Activated CD4-positive, alpha-beta T cell treated with anti-CD3 and anti-CD28 coated beads for 1 hour (primary cell): ENCODE results near the gene CSGALNACT2.
"Not testable (repeated sequence)": the region's sequence is repeated elsewhere in the genome, so short reads cannot be mapped to it uniquely, and the experiment has no call there.

Experiments
- DNase-seq: peaks from one replicate; pipeline ENCODE4 v3.0.0-alpha.2; 2020

The CSGALNACT2 gene, protein sequence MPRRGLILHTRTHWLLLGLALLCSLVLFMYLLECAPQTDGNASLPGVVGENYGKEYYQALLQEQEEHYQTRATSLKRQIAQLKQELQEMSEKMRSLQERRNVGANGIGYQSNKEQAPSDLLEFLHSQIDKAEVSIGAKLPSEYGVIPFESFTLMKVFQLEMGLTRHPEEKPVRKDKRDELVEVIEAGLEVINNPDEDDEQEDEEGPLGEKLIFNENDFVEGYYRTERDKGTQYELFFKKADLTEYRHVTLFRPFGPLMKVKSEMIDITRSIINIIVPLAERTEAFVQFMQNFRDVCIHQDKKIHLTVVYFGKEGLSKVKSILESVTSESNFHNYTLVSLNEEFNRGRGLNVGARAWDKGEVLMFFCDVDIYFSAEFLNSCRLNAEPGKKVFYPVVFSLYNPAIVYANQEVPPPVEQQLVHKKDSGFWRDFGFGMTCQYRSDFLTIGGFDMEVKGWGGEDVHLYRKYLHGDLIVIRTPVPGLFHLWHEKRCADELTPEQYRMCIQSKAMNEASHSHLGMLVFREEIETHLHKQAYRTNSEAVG

DNA sequence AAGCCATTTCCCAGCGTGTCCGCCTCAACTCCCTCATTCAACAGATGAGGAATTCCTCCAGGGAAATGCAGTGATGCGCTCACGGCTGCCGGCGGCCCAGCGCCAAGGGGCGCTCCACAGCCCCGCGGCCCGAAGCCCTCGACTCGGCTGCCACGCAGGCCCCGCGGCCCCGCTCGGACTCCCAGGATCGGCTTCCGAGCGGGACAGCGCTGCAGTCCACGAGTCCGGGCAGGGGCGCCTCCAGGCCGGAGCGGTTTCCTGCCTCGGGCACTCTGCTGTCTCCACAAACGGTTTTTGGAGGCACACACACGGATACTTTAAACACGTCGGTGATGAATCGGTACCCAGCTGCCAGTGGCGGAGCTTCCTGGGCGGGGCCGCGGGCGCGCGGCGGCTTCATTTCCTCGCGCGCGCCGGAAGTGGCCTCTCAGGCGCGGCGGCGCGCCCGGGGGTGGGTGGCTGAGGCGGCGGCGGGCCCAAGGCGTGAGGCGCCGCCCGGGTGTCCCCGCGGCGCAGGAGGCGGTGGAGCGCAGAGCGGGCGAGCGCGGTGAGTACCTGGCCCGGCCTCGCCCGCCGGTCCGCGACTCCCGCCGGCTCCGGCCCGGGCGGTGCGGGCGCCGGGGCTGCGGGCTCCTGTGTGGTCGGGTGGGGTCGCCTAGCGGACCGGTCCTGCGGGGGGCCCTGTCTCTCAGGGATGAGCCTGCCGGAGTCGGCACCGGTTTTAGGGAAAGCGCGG, at the start of gene CSGALNACT2:
Gene CSGALNACT2 (plus strand): TSS at position 425 of the 736 bp plus-strand sequence. CDS start 16,705 bp downstream, outside the sequence.
- DNase-seq, result peak; percentile 80

DNA sequence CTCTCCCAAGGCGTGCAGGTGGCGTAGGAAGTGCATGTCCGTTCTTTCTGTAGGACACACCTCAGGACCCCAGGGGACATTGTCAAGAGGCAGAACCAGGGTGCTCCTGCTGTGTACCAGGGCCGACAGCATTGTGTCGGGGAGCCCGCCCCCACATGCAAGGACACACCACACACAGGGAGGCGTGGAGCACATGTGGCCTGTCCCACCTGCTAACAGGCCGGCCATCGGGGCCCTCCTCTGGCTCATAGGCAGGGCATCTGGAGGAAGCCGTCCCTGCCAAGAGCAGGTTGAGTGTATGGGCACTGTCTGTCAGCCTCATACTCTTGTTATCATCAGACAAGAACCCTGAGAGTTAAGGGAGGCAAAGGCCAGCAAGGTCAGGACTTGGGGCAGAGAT, 48.7 kb upstream of the CSGALNACT2 start:
- DNase-seq, result no peak

DNA sequence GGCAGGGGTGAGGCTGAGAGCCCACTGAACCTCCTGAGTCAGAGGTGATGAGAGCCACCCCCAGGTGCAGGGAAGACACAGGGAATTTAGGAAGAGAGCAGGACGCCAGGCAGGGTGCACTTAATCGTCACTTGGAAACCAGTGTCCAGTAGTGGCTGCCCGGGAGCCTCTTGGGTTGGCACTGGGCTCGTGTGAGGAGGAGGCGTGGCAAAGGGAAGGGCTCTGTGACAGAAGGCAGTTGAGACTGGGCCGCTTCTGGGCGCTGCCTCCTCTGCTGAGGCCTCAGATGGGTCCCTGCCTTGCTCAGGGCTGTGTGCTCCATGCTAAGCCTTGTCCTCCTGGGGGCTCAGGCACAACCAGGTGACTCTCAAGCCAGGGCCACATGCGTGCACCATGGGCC, 48.1 kb upstream of the CSGALNACT2 start:
- DNase-seq, result no peak

DNA sequence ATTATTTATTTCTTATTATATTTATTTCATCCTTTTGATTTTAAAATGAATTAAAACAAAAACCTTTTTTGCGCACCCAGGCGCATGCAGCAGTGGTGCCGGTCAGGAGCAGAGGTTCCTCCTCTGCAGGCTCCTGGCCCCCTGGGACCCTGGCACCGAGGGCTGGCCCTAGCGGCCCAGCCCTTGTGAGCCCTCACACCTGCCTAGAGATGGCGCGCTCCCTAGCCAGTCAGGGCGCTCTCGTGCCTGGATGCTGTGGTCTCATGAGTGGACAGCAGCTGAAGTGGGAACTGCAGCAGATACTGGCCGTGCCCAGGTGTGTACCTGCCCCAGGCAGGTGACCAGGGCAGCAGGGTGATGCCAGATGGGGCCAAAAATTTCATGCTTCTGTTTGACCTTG, 47.6 kb upstream of the CSGALNACT2 start:
- no peak for DNase-seq

DNA sequence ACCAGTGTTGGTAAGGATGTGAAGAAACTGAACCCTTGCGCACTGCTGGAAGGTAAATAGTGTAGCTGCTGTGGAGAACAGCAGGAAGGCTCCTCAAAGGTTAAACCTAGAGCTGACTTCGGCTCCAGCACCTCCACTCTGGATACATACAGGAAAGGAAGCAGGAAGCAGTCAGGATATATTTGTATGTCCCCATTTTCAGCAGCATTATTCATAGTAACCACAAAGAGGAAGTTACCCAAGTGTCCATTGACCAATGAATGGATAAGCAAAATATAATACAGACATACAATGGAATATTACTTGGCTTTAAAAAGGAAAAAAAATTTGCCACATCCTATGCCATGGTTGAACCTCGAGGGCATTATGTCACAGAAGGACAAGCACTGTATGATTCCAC, 46.4 kb upstream of the CSGALNACT2 start:
- no peak for DNase-seq

DNA sequence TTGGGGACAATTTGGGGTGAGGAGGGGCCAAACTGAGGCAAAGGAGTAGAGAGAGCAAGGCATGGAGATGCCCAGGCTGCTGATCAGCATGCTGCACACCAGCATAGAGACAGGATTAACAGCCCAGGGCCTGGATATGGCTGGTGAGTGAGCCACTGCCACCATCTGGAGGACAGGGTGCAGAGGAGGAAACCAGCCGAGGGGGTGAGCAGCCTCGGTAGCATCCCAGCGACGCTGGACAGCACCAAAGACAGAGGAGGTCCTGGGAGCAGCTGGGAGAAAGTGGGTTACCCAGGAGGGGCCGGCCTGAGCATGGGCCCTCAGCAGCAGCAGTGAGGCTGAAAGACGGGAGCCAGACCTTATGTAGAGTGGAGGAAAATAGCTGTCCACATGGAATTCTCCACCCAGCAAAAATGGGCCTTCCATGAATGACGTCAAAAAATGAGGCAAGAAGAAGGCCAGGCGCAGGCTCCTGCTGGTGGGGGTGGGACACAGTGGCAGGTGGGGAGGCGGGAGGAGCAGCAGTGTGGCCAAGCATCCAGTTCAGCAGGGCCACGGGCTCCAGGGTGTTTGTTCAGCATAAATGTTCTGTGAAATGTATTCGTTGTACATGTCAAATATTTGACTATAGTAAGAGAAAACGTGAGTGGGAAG, 44.7 kb upstream of the CSGALNACT2 start:
- no peak for DNase-seq

DNA sequence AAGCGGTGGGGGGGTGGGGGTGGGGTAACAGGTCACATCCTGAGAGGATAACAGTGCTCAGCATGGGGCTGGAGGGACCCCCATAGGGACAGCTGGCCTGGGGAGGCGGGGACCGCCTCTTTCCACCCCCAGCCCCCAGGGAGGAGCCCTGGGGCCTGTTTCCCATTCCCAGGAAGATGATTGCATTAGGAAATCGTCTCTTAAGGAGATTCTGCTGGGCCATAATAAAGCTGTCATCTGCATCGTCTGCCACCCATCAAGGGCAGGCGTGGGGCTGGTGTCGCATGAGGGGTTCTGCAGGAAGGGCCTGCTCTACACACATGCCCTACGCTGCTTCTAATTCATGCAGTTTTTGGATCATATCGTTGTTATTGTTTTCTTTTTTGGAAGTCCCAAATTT, 44.2 kb upstream of the CSGALNACT2 start:
- no peak for DNase-seq

DNA sequence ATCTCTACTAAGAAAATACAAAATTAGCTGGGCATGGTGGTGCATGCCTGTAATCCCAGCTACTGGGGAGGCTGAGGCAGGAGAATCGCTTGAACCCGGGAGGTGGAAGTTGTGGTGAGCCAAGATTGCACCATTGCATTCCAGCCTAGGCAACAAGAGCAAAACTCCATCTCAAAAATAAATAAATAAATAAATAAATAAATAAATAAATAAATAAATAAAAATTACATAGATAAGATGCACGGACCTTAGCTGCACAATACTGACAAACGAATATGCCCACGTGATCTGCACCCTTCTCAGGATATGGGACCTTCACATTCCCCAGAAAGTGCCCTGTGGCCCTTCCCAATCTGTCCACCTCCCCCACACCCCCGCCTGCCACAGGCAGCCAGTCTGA, 38.9 kb upstream of the CSGALNACT2 start:
- not testable (repeated sequence) for DNase-seq

DNA sequence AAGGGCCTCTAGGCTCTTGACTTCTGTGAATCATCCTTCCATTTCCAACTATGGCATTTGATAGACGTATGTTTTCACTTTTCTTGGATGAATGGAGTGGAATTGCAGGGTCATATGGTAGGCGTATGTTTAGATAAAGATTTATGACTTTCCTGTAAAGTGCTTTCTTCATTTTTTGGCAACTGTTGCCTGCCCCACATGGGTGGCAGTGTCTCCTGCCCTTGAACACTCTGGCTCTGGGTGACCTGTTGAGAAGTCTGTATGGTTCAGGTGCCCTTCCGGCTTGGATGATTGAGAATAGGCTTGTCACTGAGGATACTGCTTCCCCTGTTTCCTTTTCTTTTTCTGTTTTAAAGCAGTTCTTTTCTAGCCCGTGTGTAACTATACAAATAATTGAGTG, 38.3 kb upstream of the CSGALNACT2 start:
- DNase-seq, result no peak

DNA sequence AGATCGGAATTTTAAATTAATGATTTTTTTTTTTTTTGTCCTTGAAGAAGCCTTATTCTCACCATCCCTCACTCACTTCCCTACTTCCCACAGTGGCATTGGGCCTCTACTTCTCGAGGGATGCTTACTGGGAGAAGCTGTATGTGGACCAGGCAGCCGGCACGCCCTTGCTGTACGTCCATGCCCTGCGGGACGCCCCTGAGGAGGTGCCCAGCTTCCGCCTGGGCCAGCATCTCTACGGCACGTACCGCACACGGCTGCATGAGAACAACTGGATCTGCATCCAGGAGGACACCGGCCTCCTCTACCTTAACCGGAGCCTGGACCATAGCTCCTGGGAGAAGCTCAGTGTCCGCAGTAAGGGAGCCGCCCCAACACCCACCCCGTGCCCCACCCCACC, 37.9 kb upstream of the CSGALNACT2 start:
- no peak for DNase-seq

DNA sequence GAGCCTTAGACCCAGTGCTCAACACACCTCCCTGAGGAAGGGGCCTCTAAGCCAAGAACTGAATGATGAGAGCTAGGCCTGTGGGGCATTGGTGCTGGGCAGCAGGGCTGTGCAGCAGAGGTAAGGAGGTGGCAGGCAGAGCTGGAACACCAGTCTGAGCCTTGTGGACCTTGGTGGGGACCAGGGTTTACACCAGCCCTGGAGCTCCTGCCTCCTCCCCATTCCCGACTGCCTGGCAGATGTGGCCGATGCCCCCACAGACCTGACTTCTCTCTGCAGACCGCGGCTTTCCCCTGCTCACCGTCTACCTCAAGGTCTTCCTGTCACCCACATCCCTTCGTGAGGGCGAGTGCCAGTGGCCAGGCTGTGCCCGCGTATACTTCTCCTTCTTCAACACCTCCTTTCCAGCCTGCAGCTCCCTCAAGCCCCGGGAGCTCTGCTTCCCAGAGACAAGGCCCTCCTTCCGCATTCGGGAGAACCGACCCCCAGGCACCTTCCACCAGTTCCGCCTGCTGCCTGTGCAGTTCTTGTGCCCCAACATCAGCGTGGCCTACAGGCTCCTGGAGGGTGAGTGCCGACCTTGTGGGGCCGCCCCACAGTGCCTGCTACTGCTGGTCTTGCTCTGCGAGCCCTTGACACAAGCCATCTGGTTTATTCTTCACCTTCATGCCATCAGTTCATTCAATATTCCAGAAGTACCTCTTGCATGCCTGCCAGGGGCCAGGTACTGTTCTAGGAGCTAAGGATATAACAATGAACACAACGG, 36.0 kb upstream of the CSGALNACT2 start:
- no peak for DNase-seq

DNA sequence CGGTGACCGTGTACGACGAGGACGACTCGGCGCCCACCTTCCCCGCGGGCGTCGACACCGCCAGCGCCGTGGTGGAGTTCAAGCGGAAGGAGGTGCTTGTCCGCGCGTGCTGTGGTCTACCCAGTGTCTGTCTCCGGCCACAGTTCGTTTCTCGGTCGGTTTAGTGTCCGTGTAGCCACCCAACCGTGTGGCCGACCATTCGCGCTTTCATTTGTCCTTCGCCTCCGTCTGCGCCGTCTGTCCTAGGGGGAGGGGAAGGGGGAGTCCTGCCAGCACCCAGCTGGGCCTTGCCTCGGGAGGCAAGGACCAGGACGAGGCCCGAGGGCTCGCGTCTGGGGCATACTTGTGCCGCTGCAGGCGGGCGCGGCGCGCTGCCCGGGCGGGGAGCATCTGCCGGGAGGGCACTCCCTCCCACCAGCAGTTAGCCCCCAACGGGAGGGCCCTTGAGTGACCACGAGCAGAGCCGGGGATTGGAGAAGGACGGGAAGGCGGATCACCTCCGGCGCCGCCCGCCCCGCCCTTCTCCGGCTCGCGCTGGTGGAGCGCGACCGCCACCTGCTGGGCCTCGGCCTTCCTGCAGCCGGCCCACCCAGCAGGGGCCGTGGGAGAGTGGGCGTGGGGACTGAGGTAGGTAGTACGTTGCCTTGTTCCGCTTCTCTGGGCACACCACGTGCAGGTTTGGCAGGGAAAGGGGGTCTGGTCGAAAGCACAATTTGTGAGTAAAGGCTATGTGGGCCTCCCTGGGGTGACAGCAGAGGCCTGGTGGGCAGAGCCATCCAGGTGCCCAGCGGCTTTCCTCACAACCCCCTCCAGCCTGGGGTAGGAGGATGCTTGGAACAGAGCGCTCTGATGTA, 32.9 kb upstream of the CSGALNACT2 start:
- peak; percentile 66 for DNase-seq

DNA sequence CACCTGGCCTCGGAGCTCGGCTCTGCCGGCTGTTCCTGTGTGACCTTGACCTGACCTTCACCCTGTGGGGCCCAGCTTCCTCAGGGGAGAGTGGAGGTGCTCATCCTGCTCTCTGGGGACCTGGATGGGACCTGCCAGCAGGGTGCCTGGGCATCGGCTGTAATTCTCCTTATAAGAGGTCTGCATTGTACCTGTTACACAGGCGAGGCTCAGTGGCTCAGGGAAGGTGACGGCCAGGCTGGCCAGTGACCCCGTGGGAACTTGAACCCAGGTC, 32.4 kb upstream of the CSGALNACT2 start:
- DNase-seq, result no peak

DNA sequence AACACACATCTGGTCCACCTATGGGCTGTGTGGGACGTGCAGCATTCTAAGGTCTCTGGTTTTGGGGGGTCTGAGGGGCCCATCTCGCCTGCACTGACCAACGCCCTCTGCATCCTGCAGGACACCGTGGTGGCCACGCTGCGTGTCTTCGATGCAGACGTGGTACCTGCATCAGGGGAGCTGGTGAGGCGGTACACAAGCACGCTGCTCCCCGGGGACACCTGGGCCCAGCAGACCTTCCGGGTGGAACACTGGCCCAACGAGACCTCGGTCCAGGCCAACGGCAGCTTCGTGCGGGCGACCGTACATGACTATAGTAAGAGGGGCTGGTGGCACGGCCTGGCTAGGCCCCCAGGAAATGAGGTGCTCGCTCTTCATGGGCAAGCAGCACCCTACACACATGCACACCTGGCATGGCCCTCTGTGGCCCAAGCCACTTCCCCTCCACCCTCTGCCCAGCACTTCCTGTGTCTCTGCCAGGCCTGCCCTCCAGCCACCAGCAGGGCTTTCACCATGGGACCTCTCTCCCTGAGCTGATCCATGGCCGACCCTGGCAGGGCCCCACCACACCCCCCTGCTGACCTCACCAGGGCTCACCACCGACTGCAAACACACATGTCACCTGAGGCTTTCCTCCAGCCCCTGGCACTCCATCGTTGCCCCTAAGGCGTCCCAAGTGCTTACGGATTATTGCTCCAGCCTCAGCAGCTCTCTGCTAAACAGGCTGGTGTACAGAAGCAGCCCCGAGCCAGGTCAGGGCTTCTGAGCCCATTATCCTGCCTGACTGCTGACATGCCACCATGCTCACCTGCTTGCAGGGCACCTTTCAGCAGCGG, 31.8 kb upstream of the CSGALNACT2 start:
- no peak for DNase-seq

DNA sequence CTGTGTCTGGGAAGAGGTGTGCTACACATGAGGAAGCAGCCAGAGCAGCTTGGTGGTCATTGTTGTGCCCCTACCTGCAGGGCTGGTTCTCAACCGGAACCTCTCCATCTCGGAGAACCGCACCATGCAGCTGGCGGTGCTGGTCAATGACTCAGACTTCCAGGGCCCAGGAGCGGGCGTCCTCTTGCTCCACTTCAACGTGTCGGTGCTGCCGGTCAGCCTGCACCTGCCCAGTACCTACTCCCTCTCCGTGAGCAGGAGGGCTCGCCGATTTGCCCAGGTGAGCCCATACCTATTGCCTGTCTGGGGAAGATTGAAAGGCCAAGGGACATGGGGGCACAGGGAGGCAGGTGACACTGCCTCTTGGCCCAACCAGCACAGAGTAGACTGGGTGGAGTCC, 29.3 kb upstream of the CSGALNACT2 start:
- DNase-seq, result no peak

DNA sequence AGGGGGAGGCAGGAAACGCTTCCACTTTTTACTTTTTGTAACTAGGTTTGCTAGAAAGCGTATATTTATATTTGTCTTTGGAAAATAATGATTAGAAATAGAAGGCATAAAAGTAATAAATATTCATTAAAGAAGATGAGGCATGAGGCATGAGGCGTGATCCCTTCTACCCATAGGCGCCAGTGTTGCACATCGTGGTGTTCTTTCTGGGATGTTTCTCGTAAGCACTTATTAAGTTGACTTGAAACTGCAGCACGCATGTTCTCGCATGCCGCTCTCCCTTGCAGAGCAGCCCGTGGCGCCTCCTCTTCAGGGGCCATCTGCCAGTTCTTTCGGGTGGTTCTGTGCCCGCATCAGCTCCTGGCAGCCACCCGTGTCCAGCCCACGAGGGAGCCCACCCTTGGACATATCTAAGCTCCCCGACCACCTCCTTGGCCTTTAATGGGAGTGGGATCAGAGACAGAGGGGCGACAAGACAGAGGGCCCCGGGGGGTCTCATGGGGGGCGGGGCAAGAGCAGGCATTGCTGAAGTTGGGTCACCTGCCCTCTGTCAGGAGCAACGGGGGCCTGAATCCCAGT, 28.5 kb upstream of the CSGALNACT2 start:
- DNase-seq, result no peak

DNA sequence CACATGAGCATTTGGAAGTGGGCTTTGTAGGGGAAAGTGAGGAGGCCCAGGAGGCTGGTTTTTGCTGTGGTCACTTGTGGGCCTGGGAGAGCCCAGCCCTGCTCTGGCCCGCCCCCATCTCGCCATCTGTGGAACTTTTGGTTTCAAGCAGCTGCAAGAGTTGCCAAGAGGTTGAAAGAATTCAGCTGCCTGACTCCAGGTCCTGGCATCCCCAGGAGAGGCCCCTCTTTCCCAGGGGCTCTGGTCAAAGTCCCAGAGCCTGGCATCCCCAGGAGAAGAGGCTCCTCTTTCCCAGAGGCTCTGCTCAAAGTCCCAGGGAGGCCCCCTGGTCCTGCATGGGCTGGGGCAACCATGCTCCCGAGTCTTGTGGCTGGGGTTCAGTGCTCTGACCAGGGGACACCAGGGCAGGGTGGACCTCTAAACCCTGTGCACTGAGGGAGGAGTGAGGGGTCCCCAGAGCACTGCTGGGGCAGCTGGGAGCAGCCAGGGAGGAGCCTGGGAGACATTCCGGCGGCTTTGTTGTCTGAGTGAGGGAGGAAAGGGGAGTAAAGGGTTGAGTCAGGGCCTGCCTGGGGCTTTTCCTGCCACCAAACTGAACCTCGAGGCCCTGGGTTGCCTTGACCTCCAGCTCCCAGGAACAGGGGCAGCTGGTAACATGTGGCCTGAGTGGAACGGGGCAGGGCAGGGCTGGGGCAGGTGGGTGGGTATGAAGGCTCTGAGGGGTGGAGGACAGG, 27.7 kb upstream of the CSGALNACT2 start:
- DNase-seq, result no peak

DNA sequence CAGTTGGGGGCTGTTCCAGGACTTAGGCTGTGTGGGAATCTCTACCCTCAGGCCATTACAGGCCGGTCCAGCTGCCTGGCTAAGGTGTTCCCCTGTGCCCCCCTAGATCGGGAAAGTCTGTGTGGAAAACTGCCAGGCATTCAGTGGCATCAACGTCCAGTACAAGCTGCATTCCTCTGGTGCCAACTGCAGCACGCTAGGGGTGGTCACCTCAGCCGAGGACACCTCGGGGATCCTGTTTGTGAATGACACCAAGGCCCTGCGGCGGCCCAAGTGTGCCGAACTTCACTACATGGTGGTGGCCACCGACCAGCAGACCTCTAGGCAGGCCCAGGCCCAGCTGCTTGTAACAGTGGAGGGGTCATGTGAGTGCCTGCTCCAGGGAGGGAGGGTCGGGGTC, 27.1 kb upstream of the CSGALNACT2 start:
- DNase-seq, result no peak

DNA sequence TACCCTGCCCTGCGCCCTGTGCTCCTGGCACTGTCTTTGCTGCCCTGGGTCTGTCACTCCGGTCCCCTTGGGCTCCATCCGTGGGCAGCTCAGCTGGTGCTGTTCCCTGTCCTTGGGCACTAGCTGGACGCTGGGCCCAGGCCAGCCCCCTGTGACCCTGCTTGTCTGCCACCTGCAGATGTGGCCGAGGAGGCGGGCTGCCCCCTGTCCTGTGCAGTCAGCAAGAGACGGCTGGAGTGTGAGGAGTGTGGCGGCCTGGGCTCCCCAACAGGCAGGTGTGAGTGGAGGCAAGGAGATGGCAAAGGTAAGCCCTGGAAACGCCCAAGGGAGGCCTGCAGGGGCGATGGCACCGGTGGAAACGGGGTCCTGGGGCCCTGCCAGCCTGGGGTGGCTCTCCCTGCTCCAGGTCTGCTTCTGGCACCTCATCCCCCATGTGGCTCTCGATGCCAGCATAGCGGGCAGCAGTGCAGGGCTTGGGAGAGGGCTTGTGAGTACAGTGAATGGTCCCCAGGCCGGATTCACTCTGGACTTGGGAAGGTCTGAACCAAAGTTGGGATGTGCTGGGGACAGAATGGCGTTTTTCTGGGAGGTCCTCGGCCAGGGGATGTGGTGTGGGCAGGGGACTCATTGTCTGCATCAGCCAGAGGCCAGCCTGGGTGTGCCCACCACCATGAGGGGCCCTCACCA, 26.2 kb upstream of the CSGALNACT2 start:
- DNase-seq, result no peak
